Keratinocyte (primary cell): ENCODE measurements around the gene IL37. TPM values are rescaled to one million over a fixed set of nuclear protein-coding genes. Genes with fewer than 3 reads are reported as not detected.
"Not testable (repeated sequence)": the region's sequence is repeated elsewhere in the genome, so short reads cannot be mapped to it uniquely, and the experiment has no call there.

Source experiments
- DNase-seq: peaks from one replicate; pipeline ENCODE4 v3.0.0-alpha.2; 2011; ENCODE audit warnings: low read depth, missing footprints, low spot score
- FAIRE-seq: peaks from 2 replicates; lab custom pipeline; 2011; peaks lifted over from hg19 to GRCh38; lab: Jason Lieb, UNC
- H2AFZ ChIP-seq: 2 replicates; pipeline ENCODE4 v1.6.0; 2012; ENCODE audit warnings: low read length, control low read depth, inconsistent platforms; ENCODE audit not compliant: control insufficient read depth
- H3K27ac ChIP-seq: 2 replicates; pipeline ENCODE4 v1.5.1; 2011; ENCODE audit warnings: low read length; ENCODE audit not compliant: control insufficient read depth, insufficient read depth
- H3K27me3 ChIP-seq: 3 replicates; pipeline ENCODE4 v1.6.0; 2011; ENCODE audit warnings: low read length; ENCODE audit not compliant: control insufficient read depth, insufficient read depth; ENCODE audit errors: extremely low read depth
- H3K36me3 ChIP-seq, 2 experiments: 2 replicates in 1 of 2; 3 replicates in 1 of 2; pipeline ENCODE4 v1.5.1; 2011; ENCODE audit warnings: low read length in 2 of 2, mild to moderate bottlenecking in 1 of 2; ENCODE audit not compliant: control insufficient read depth in 2 of 2, insufficient read depth in 2 of 2; ENCODE audit errors: extremely low read depth in 1 of 2
- H3K4me1 ChIP-seq: 3 replicates; pipeline ENCODE4 v1.5.1; 2011; ENCODE audit warnings: low read length; ENCODE audit not compliant: control insufficient read depth, insufficient read depth; ENCODE audit errors: extremely low read depth
- H3K4me2 ChIP-seq: 3 replicates; pipeline ENCODE4 v1.6.0; 2011; ENCODE audit warnings: low read depth, low read length; ENCODE audit not compliant: control insufficient read depth, insufficient read depth; ENCODE audit errors: extremely low read depth
- H3K4me3 ChIP-seq, 3 experiments: fragments of 200-600 bp in 1 of 3; sonication (generic) in 1 of 3; 2 replicates in 2 of 3; 3 replicates in 1 of 3; pipeline ENCODE4 v1.5.1; 2011 to 2016; ENCODE audit warnings: low read length in 3 of 3, mild to moderate bottlenecking in 3 of 3, control low read depth in 2 of 3, inconsistent platforms in 1 of 3, low read depth in 1 of 3, mixed read lengths in 1 of 3, mixed run types in 1 of 3, moderate library complexity in 1 of 3; ENCODE audit not compliant: control insufficient read depth in 2 of 3, insufficient read depth in 2 of 3; ENCODE audit errors: extremely low read depth in 1 of 3
- H3K79me2 ChIP-seq: 2 replicates; pipeline ENCODE4 v1.6.0; 2012; ENCODE audit warnings: low read length; ENCODE audit not compliant: control insufficient read depth, insufficient read depth
- H3K9ac ChIP-seq: 3 replicates; pipeline ENCODE4 v1.6.0; 2011; ENCODE audit warnings: low read length; ENCODE audit not compliant: control insufficient read depth, insufficient read depth; ENCODE audit errors: extremely low read depth
- H3K9me1 ChIP-seq: 3 replicates; pipeline ENCODE4 v1.6.0; 2011; ENCODE audit warnings: low read length; ENCODE audit not compliant: control insufficient read depth, insufficient read depth; ENCODE audit errors: extremely low read depth
- H3K9me3 ChIP-seq: 2 replicates; pipeline ENCODE4 v1.5.1; 2012; ENCODE audit warnings: low read depth, low read length; ENCODE audit not compliant: control insufficient read depth
- H4K20me1 ChIP-seq: 3 replicates; pipeline ENCODE4 v1.6.0; 2011; ENCODE audit warnings: low read length; ENCODE audit not compliant: control insufficient read depth, insufficient read depth; ENCODE audit errors: extremely low read depth
- CTCF ChIP-seq, 3 experiments: IDR thresholded peaks in 1 of 3; conservative IDR thresholded peaks in 1 of 3; optimal IDR thresholded peaks in 1 of 3; 2 replicates in 2 of 3; 3 replicates in 1 of 3; pipeline versions ENCODE3 to v1.5.1; 2011; ENCODE audit warnings: low read length in 3 of 3, mild to moderate bottlenecking in 3 of 3, moderate library complexity in 2 of 3, control low read depth in 1 of 3, inconsistent platforms in 1 of 3; ENCODE audit not compliant: insufficient read depth in 2 of 3; ENCODE audit errors: extremely low read depth in 1 of 3
- EZH2 ChIP-seq: IDR thresholded peaks from one replicate; pipeline ENCODE4 v1.6.1; 2012; ENCODE audit warnings: inconsistent platforms, mild to moderate bottlenecking, low read length, moderate library complexity
- dilution Hi-C: fragments of 300-500 bp; cut with MboI; formaldehyde crosslinking; loops from one replicate; pipeline ENCODE4 v1.7.0; 2020; ENCODE audit warnings: low sequenced_read_pairs; ENCODE audit not compliant: extremely low pct_ligation_motif_present
- polyA plus RNA-seq, 5 experiments: library from polyadenylated mRNA; depleted of rRNA in 3 of 5; stranded (reverse) in 3 of 5; stranded (forward) in 1 of 5; unstranded in 1 of 5; fragments of >200 nt; gene quantifications; 1 replicate in 1 of 5; 2 replicates in 3 of 5; 3 replicates in 1 of 5; pipeline versions ENCODE4 v1.2.1 to v1.2.3, GENCODE V29; 2011 to 2012; ENCODE audit warnings: missing spikeins in 2 of 5, low read depth in 1 of 5, low replicate concordance in 1 of 5

The IL37 gene
- polyA plus RNA-seq, 1 donor (not counting 4 experiments of a cell fraction or from before 2014, with no cell fraction given): 0.63 TPM

GRCh38 chr2:112907001-112907949, 3.7 kb upstream of the IL37 start:
- no peaks in the 10 kb centered on the region for H3K9me3 ChIP-seq
- dilution Hi-C loops: no loop called here
- H2AFZ ChIP-seq: no peak overlapping the region
- H3K4me1 ChIP-seq: peaks cover 5% of the 10 kb centered on the region
- no peaks in the 10 kb centered on the region for H3K36me3 ChIP-seq
- no peaks in the 10 kb centered on the region for H3K27me3 ChIP-seq
- H3K79me2 ChIP-seq: no peaks in the 10 kb centered on the region
- H3K4me3 ChIP-seq: no peak overlapping the region
- H3K9ac ChIP-seq: no peak overlapping the region
- H3K4me2 ChIP-seq: no peak overlapping the region
- no peaks in the 10 kb centered on the region for H3K9me1 ChIP-seq
- no peak overlapping the region for H3K27ac ChIP-seq
- DNase-seq: no peak
- FAIRE-seq: no peak
- no peaks in the 10 kb centered on the region for H4K20me1 ChIP-seq
- TF ChIP-seq EZH2 (no peak), CTCF (optimal IDR thresholded peaks at IDR 0.05 in 1 of 3, IDR thresholded peaks at IDR 0.05 in 1 of 3, conservative IDR thresholded peaks at IDR 0.05 in 1 of 3; ENCODE audit: extremely low read depth in 1 of 3, insufficient read depth in 2 of 3, low read length in 3 of 3) (no peak)

GRCh38 chr2:112908559-112908958, 2.4 kb upstream of the IL37 start:
- H3K9me3 ChIP-seq, H3K36me3 ChIP-seq, H3K79me2 ChIP-seq, H3K4me3 ChIP-seq, H3K4me2 ChIP-seq, H3K27me3 ChIP-seq, H3K9ac ChIP-seq, DNase-seq, H3K9me1 ChIP-seq, H4K20me1 ChIP-seq, FAIRE-seq, dilution Hi-C loops, H3K27ac ChIP-seq, H3K4me1 ChIP-seq, H2AFZ ChIP-seq: not testable (repeated sequence)
